Left kidney (tissue), 8 donors: ENCODE results near the gene CDPF1. TPM values are rescaled to one million over a fixed set of nuclear protein-coding genes. Genes with fewer than 3 reads are reported as not detected.

Source experiments
- DNase-seq: peaks from one replicate; pipeline ENCODE4 v3.0.0-alpha.2; 2013
- long read RNA-seq, 8 donors: transcript quantifications; one replicate each; lab custom pipeline, GENCODE V29; 2026
- polyA plus RNA-seq: library from polyadenylated mRNA; unstranded; fragments of 120-200 nt; gene quantifications from one replicate; pipeline ENCODE4 v1.2.1, GENCODE V29; 2013; ENCODE audit not compliant: insufficient read length

The CDPF1 gene, protein sequence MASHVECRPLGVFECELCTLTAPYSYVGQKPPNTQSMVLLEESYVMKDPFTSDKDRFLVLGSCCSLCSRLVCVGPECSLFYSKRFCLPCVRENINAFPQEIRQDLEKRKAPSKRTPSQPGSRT
- polyA plus RNA-seq: 10.0 TPM
- long read RNA-seq, donor 1, transcript CDPF1-201 (4 exons, 1,875 nt): major isoform, 5 of 6 reads
- long read RNA-seq, donor 1, partial matches to known transcripts: 0 of 6 reads
- long read RNA-seq, donor 1, other reads (novel, unspliced or antisense): 0 of 6 reads
- long read RNA-seq, donor 2, partial matches to known transcripts: 0 of 6 reads
- long read RNA-seq, donor 2, other reads (novel, unspliced or antisense): 0 of 6 reads
- long read RNA-seq, donor 3, partial matches to known transcripts: 0 of 2 reads
- long read RNA-seq, donor 3, other reads (novel, unspliced or antisense): 0 of 2 reads
- long read RNA-seq, donor 4: 0 reads
- long read RNA-seq, donor 5, transcript CDPF1-201 (4 exons, 1,875 nt): major isoform, 11 of 14 reads
- long read RNA-seq, donor 5, partial matches to known transcripts: 0 of 14 reads
- long read RNA-seq, donor 5, other reads (novel, unspliced or antisense): 0 of 14 reads
- long read RNA-seq, donor 6, transcript CDPF1-201 (4 exons, 1,875 nt): major isoform, 5 of 6 reads
- long read RNA-seq, donor 6, partial matches to known transcripts: 0 of 6 reads
- long read RNA-seq, donor 6, other reads (novel, unspliced or antisense): 0 of 6 reads
- long read RNA-seq, donor 7, transcript CDPF1-201 (4 exons, 1,875 nt): major isoform, 7 of 8 reads
- long read RNA-seq, donor 7, partial matches to known transcripts: 0 of 8 reads
- long read RNA-seq, donor 7, other reads (novel, unspliced or antisense): 0 of 8 reads
- long read RNA-seq, donor 8, partial matches to known transcripts: 0 of 4 reads
- long read RNA-seq, donor 8, other reads (novel, unspliced or antisense): 0 of 4 reads

DNA sequence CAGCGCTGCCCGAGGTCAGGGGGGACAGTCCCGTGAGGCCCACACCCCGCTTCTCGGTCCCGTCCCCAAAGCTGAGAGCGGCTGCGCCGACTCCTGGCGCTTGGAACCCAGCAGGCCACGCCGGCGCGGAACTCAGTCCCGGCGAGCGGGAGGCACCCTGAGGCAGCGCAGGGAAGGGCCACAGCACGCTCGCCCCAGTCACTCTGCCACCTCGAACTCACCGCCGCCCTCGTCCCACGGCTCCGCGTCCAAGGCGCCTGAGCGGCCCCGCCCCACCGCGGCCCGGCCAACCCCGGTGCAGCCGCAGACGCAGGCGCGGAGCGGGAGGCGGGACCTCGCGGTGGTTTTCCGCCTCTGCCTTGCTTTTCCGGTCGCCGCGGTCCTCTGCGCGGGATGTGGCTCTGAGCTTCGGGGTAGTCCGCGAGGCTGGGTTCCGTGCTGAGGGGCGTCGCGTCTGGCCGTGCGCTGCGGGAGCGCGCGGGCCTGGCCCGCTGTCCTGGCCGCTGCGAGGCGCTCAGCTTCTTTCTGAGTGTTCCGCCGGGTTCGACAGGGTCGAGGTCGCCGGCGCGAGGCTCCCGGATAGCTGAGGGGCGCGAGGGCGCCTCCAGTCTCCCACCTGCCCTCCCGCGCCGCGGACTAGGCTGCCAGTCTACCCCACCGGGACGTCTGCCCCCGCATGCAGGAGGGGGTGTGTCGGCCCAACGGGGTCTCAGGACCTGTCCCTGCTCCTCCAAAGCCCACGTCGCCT, at the start of gene CDPF1:
Gene CDPF1, minus strand, starts transcription at position 259 of the 748 bp plus-strand sequence. CDS start 2,009 bp downstream, outside the sequence.
- DNase-seq: peak; percentile 85

DNA sequence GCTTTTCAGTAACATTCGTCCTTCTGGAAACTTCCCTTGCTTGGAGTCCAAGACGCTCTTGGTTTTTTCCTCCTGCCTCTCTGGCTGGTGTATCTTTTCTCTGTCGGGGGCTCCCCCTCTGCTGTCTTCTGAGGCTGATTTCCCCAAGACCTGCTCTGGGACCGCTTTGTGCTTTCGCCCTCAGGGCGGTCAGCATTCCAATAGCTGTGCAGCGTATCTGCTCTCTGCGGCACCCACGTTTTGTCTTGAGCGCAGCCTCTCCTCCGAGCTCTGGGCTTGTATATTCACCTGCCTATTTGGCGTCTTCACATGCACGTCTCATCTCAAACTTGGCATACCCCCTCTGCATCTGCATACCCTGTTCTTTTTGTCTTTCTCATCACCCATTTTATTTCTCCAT, 49.0 kb upstream of the CDPF1 start:
- DNase-seq: no peak

DNA sequence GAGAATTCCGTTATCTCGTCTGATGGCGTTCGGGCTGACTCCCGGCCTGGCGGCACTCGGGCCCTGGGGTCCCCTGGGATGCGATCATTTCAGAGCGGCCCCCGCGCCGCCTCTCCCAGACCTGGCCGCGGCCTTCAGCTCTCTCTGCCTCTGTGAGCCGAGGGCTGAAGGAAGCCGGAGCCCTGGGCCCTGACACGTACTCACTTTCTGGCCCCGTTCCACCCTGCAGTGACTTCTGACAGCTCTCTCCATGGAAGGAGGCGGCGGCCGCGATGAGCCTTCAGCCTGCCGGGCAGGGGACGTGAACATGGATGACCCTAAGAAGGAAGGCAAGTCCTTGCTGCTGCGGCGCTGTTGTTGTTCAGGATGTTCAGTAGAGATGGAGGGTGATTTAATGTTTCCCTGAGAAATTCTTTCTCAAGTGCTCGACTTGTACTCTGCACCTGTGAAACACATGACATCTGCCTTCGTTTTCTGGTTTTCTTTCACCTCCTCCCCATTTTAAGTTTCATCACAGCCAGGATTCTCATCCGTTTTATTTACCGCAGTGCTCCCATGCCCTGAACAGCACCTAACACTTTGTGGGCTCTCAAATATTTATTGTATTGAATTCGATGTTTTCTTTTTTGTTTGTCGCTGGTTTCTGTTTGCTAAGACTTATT, 47.2 kb upstream of the CDPF1 start:
- DNase-seq: peak; percentile 22

DNA sequence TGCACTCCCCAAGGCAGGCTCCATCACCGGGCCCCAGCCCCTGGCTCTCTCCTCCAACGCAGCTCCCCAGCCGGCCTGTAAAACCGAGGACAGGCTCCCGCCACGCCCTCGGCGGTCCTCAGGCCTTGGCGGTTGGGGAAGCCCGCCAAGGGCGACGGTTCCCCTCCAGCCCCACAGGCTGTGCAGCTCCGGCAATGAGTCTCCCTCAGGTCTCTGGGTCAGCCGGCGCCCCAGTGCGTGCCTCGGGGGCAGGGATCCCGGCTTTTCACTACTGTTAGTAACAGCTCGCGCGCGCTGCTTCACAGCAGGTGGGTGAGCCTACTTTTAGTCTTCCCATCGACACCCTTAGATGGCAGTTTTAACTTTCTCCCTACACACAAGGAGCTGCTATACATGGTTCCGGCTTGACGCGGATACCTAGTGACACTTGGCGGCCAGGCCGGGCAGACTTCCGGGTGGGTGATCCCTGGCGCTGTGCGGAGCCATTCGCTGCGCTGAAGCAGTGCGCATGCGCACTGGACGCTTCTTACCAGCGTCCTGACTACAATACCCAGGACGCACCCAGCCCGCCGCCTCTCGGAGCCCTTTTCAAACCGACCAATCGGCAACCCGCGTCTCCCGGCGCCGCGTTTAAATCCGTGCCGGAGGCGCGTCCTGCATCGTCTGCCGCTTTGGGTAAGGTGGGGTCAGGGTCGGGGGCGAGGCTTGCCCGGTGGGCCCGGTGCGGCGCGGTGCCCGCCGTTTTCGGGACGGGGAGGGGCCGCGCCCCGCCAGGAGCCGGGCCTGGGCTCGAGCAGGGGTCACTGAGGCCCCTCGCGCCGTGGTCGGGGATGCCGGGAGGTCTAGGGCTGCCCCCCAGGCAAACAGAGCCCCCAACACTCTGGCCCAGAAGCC, 46.4 kb upstream of the CDPF1 start, which contains the start of gene GTSE1:
Gene GTSE1, plus strand, starts transcription at position 614 of the 894 bp plus-strand sequence. CDS start 531 bp downstream, outside the sequence.
- DNase-seq: peak; percentile 98

DNA sequence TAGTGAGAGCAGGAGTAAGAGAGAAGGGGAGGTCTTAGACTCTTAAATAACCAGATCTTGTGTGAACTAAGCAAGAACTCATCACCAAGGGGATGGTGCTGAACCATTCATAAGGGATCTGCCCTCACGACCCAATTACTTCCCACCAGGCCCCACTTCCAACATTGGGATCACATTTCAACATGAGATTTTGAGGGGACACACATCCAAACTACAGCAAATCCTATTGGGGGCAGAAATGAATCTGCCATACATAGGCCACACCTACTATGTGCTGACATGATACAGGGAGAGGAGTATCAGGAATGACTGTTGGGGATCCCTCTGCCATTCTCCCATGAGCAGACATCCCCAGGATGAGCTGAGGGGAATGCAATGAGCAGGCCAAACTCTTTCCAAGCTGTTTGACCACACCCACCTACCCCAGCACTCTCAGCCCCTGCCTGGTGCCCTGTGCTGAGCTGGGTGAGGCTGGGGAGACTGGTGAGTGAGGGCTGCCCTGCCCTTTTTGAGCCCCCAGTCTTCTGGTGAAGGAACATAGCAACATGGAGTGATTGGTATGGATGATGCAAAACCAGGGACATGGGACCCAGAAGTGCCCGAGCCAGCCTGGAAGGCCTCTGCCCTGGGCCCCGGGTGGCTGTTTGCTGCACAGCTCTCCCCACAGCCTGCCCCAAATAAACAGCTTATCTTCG, 45.3 kb upstream of the CDPF1 start:
- no peak for DNase-seq

DNA sequence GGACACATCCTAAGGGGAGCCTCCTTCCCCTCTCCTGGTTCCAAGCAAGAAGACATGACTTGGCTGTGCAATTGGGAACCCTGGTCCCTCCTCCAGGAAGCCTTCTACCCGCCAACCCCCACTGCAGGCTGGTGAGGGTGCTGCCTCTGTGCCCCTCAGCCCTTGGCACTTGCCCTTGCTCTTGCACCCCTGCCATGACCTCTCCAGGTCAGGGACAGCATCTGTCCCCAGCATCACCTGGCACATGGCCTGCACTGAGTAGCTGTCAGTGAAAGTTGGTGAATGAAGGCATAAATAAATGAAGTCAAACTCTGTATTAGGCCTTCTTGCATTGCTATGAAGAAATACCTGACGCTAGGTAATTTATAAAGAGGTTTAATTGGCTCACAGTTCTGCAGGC, 44.7 kb upstream of the CDPF1 start:
- DNase-seq: no peak

DNA sequence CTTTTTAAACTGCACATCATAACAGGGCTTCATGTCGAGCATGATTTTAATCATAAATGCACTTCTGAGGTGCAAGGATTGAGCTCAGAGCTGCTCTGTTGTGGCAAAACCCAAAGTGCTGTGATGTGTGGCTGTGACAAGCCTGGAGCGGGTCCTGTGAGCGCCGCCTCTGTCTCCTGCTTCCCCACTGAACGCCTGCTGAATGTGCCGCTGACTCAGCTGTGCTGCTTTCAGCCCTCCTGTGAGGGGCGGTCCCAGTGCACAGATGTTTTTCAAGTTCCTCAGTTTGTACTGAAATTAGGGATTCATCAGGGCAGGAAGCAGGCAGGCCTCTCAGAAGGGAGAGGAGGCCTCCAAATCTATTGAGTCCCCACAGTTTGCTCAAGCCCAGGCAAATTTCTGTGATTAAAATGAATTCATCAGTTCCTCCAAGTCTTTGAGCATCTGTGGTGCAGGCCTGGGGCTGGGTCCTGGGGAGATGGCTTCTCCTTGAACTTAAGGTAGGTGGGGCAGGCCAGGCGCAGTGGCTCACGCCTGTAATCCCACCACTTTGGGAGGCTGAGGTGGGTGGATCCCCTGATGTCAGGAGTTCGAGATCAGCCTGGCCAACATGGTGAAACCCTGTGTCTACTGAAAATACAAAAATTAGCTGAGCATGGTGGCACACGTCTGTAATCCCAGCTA, 43.6 kb upstream of the CDPF1 start:
- no peak for DNase-seq

DNA sequence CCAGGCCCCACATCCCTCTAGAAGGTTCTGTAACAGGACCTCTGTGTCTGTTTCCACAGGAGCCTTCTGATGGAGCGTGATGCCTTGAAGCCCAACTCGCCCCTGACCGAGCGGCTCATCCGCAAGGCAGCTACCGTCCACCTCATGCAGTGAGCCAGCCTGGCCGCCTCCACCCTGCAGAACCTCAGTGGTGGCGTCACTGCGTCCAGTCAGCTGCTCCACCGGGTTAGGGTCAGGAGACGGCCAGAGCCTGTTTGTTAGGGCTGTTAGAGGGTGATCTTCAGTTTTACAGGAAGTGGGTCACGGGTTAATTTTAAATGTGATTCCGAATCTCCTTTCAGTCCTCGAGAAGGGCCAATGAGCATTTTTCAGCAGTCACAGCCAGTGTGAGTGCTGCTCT, 42.6 kb upstream of the CDPF1 start:
- DNase-seq: no peak

DNA sequence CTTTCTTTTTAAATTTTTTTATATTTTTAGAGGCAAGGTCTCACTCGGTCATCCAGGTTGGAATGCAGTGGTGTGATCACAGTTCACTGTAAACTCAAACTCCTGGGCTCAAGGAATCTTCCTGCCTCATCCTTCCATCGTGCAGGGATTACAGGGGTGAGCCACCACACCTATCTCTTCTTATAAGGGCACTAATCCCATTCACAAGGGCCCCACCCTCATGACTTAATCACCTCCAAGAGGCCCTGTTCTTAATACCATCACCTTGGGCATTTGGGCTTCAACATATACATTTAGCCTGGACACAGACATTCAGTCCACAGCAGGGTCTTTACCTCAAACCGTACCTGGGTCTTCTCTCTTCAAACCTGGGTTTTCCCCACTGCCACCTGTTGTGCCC, 42.1 kb upstream of the CDPF1 start:
- no peak for DNase-seq

DNA sequence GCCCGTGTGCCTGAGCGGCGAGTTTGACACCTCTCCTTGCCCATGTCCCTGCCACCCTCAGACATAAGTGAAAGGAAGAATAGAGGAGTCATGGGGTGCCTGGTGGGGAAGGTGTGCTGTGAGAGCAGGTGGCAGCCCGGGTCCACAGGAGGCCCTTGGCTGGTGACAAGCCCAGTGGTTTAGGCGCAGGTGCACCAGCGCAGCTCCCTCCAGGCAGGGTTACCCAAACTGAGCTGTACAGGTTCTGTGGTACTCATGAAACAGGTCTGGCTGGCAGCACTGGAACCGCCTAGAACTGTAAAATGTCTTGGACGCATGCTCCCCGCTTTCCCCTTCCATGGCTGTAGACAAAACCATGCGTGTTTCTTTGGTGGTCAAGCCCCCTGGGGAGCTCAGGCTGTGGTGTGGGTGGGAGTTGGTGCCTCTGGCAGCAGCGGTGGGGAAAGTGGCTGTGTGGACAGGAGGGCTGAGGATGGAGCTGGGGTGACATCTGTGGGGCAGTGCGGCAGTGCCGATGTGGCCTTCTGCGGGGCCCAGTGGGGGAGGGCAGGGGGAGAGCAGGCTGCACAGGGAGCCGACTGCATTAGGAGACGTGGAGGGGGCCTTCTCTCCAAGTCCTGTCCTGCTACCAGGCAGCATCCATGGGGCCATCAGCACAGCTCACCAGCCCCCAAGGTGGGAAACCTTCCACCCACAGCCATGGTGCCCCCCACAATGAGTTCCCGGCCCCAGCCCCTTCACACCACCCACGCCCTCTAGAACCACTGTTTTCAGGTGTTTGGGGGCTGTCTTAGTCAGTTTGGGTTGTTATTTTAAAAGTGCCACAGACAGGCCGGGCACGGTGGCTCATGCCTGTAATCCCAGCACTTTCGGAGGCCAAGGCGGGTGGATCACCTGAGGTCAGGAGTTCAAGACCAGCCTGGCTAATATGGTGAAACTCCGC, 41.0 kb upstream of the CDPF1 start:
- DNase-seq: no peak

DNA sequence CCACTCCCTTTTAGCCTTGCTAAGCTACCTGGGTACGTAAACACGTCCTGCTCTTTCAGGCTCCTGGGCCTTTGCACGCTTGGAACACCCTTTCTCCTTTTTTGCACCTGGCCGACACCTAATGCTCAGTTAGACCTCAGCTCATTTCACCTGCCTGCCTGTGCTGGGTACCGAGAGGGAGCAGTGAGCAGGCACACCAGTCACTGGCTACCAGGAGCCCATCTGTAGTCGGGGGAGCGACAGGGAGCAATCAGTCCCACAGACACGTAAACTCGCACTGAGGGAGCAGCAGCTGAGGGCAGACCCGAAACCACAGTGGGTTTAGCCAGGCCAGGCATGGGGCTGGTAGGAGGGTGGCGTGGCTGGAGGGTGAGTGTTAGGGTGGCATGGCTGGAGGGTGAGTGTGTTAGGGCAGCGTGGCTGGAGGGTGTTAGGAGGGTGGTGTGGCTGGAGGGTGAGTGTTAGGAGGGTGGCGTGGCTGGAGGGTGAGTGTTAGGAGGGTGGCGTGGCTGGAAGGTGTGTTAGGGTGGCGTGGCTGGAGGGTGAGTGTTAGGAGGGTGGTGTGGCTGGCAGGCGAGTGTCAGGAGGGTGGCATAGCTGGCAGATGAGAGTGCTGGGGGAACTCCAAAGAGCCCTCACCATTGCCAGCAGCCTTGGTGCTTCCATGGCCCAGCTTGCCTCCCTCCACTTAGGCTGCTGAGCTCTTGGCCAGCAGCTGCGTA, 40.2 kb upstream of the CDPF1 start:
- DNase-seq: no peak

DNA sequence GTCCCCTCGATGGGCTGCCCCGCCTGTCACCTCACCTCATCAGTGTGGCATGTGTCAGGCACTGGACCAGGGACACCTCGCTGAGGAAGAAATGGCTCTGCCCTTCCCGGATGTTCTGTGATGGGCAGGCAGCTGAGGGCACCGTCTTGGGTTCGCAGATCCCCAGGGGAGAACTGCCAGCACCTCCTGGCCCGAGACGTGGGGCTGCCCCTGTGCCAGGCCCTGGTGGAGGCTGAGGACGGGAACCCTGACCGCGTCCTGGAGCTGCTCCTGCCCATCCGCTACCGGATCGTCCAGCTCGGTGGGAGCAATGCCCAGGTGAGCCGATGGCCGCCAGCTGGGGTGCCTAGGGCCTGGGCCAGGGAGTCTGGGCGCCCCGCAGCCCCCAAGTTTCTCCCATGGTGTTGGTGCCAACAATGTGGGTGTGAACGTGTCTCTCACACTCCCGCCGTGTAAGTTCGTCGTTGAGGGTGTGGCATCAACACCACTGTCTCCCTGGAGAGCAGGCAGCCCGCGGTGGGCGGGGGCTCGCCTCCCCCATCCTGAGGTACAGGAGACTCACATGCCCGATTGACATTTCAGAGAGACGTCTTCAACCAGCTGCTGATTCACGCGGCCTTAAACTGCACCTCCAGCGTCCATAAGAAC, 39.3 kb upstream of the CDPF1 start:
- DNase-seq: no peak

DNA sequence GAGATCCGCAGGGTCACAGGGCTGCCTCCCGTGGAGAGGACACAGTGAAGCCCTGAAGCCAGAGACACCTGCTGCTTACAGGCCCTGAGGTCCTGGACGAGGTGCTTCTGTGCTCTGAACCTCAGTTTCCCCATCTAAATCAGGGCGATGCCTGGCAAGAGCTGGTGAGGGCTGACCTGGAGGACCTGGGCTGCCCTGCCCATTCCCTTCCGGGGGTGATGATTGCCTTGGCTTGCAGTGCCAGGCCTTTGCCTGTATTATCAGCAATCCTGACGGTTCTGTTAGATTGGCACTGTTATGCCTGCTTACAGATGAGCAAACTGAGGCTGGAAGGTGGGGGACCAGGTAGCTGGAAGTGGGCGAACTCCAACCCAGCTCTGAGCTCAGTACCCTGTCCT, 38.8 kb upstream of the CDPF1 start:
- no peak for DNase-seq

DNA sequence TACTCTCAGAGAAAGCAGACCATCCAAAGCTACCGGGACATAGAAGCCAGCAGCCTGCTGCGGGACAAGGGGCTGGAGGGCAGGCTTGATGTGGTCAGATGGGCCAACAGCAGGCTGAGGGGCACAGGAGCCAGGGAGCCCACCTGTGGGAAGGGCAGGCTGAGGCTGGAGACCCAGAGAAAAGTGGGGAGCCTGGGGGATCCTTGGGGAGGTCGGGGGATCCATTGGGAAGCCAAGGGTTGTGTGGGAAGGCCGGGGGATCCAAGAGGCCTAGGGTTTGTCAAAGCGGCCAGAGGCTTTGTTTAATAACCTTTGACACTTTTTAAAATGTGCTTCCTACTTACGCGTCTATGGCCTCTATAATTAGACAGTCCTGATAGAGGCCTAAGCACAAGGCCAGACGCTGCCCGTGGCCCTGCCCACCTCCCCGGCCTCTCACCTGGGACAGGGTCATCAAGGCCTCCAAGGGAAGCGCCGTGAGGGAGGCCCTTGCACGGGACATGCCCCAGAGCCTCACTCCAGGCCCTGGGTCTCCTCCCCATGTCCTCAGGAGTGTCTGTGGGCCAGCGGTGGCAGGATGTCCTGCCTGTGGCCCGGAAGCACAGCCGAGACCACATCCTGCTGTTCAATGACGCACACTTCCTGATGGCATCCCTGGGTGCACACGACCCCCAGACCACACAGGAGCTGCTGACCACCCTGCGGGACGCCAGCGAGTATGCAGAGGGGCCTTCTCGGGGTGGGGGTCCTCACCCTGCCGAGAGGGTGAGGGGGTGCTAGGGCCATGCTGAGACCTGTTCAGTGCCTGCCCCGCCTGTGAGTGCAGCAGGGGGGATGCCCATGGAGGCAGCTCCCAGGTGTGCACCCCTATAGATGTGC, 38.0 kb upstream of the CDPF1 start:
- DNase-seq: no peak
